Measurements from ENCODE around the gene TRAM2. TPM values are rescaled to one million over a fixed set of nuclear protein-coding genes. Genes with fewer than 3 reads are reported as not detected.

Gene TRAM2
- total and polyA plus RNA-seq, 12 donors = 2.2 to 17.9 (median 10.3) TPM

DNA sequence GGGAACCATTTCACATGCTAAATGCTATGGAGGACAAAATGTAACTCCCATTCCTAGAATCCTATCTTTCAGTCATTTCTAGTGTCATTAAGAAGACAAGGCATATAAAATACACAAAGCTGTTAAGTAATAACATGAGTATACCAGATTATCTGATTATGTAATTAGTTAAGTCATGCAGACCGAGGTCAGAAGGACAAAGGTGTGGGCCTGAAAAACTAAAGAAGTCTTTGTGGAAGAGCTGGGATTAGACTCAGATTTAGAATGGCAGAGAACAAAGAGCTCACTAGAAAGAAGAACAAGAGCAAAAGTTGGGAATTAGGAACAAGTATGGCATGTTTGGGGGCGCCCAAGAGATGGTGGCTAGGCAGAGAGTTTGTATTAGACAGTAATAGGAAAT is 119.8 kb downstream of the TRAM2 start:
- H3K36me3 ChIP-seq (replicated peaks in 1 of 2) = no peaks in the 10 kb centered on the region
- H3K4me3 ChIP-seq = no peak overlapping the region
- 85 to 93% (median 90%) methylated on average over 2 of the region's 2 CpGs for WGBS, 4 donors
- intact Hi-C loops (cut with DNase I) = no loop called here
- H3K27ac ChIP-seq = no peak overlapping the region
- TF ChIP-seq POLR2A (IDR thresholded peaks at IDR 0.05) = no peak
- TF ChIP-seq, protein P1, sequence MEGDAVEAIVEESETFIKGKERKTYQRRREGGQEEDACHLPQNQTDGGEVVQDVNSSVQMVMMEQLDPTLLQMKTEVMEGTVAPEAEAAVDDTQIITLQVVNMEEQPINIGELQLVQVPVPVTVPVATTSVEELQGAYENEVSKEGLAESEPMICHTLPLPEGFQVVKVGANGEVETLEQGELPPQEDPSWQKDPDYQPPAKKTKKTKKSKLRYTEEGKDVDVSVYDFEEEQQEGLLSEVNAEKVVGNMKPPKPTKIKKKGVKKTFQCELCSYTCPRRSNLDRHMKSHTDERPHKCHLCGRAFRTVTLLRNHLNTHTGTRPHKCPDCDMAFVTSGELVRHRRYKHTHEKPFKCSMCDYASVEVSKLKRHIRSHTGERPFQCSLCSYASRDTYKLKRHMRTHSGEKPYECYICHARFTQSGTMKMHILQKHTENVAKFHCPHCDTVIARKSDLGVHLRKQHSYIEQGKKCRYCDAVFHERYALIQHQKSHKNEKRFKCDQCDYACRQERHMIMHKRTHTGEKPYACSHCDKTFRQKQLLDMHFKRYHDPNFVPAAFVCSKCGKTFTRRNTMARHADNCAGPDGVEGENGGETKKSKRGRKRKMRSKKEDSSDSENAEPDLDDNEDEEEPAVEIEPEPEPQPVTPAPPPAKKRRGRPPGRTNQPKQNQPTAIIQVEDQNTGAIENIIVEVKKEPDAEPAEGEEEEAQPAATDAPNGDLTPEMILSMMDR (IDR thresholded peaks at IDR 0.05) = no peak
- no peaks in the 10 kb centered on the region for H3K9me3 ChIP-seq (replicated peaks in 1 of 3)
- H3K4me1 ChIP-seq (replicated peaks in 1 of 2) = no peaks in the 10 kb centered on the region
- no peaks in the 10 kb centered on the region for H3K27me3 ChIP-seq
- no peak for DNase-seq

DNA sequence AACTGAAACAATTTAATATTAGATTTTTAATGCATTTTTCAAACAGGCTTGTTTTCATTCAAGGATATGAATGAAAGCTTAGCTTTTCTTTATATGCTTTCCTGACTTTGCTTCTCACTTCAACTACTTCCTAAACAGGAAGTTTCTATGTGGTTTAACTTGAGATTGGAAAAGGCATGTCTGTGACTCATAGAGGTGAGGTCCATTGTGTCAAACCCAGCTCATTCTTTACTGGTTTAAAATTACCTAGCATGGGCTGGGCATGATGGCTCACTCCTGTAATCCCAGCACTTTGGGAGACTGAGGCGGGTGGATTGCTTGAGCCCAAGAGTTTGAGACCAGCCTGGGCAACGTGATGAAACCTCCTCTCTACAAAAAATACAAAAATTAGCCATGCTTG is 122.3 kb downstream of the TRAM2 start:
- no peaks in the 10 kb centered on the region for H3K27me3 ChIP-seq
- TF ChIP-seq, protein P1 (IDR thresholded peaks at IDR 0.05) = no peak
- no peak for TF ChIP-seq POLR2A (IDR thresholded peaks at IDR 0.05)
- H3K4me3 ChIP-seq = no peak overlapping the region
- H3K27ac ChIP-seq = no peak overlapping the region
- H3K4me1 ChIP-seq (replicated peaks in 1 of 2) = no peaks in the 10 kb centered on the region
- no peaks in the 10 kb centered on the region for H3K9me3 ChIP-seq (replicated peaks in 1 of 3)
- WGBS, 4 donors = 50 to 94% (median 82%) methylated on average over 2 of the region's 2 CpGs
- intact Hi-C loops (cut with DNase I) = no loop called here
- no peak for DNase-seq
- H3K36me3 ChIP-seq (replicated peaks in 1 of 2) = no peaks in the 10 kb centered on the region

Other genes starting within 250 kb of the TRAM2 start
- gene PAQR8, start 214.9 kb downstream of the TRAM2 start, total RNA-seq = 10 to 100 TPM in 3 of 9 donors, 1 to 10 TPM in 6; 2.3 to 17.1 (median 8.7) TPM
- 1 to 10 TPM; 2.3 to 5.1 (median 2.9) TPM for gene PAQR8, start 214.9 kb downstream of the TRAM2 start, polyA plus RNA-seq
- 10 to 100 TPM in 6 of 9 donors, 1 to 10 TPM in 3; 4.0 to 47.9 (median 15.9) TPM for gene EFHC1, start 156.7 kb downstream of the TRAM2 start, total RNA-seq
- 10 to 100 TPM; 12.7 to 41.7 (median 38.9) TPM for gene EFHC1, start 156.7 kb downstream of the TRAM2 start, polyA plus RNA-seq
- 10 to 100 TPM; 26.7 to 70.9 (median 51.4) TPM for gene TMEM14A, start 94.1 kb upstream of the TRAM2 start, total RNA-seq
- 10 to 100 TPM; 12.9 to 63.2 (median 25.1) TPM for gene TMEM14A, start 94.1 kb upstream of the TRAM2 start, polyA plus RNA-seq
- 1 to 10 TPM in 8 of 9 donors, under 1 TPM in 1; 0.46 to 4.9 (median 1.9) TPM for gene GSTA2, start 186.4 kb upstream of the TRAM2 start, total RNA-seq
- gene GSTA2, start 186.4 kb upstream of the TRAM2 start, polyA plus RNA-seq = 1 to 10 TPM in 2 of 3 donors, under 1 TPM in 1; 0.32 to 8.4 (median 2.0) TPM
- 1,000 to 10,000 TPM in 4 of 9 donors, 100 to 1,000 TPM in 5; 185 to 5,177 (median 650) TPM for gene GSTA1, start 226.8 kb upstream of the TRAM2 start, total RNA-seq
- 1,000 to 10,000 TPM in 2 of 3 donors, 100 to 1,000 TPM in 1; 118 to 3,206 (median 1,070) TPM for gene GSTA1, start 226.8 kb upstream of the TRAM2 start, polyA plus RNA-seq

Measured in adrenal gland (tissue), 12 donors.